Fibroblast of lung (primary cell): ENCODE data around the gene RCOR1. TPM values are rescaled to one million over a fixed set of nuclear protein-coding genes. Genes with fewer than 3 reads are reported as not detected.

Experiments
- DNase-seq, 2 donors: peaks; one replicate each; pipeline versions ENCODE4 v3.0.0 to v3.0.0-alpha.2; 2010; ENCODE audit warnings: low read depth in 2 of 2
- H2AFZ ChIP-seq: 2 replicates; pipeline ENCODE4 v1.5.1; 2012; ENCODE audit warnings: low read length, control low read depth, inconsistent platforms
- H3K27ac ChIP-seq: 2 replicates; pipeline ENCODE4 v1.5.1; 2011; ENCODE audit warnings: low read length, control low read depth; ENCODE audit not compliant: insufficient read depth
- H3K27me3 ChIP-seq: 2 replicates; pipeline ENCODE4 v1.5.1; 2011; ENCODE audit warnings: mild to moderate bottlenecking, low read length; ENCODE audit not compliant: control insufficient read depth, insufficient read depth
- H3K36me3 ChIP-seq: 2 replicates; pipeline ENCODE4 v1.5.1; 2011; ENCODE audit warnings: low read length; ENCODE audit not compliant: control insufficient read depth, insufficient read depth
- H3K4me1 ChIP-seq: 2 replicates; pipeline ENCODE4 v1.5.1; 2011; ENCODE audit warnings: low read length; ENCODE audit not compliant: control insufficient read depth, insufficient read depth; ENCODE audit errors: extremely low read depth
- H3K4me2 ChIP-seq: 2 replicates; pipeline ENCODE4 v1.5.1; 2011; ENCODE audit warnings: low read length, control low read depth; ENCODE audit not compliant: insufficient read depth; ENCODE audit errors: extremely low read depth
- H3K4me3 ChIP-seq, 4 experiments: fragments of 200-600 bp in 1 of 4; sonication (generic) in 1 of 4; replicated peaks in 1 of 4; 2 replicates each; pipeline ENCODE4 v1.5.1; 2011 to 2016; ENCODE audit warnings: low read length in 4 of 4, low read depth in 3 of 4, mild to moderate bottlenecking in 3 of 4, control low read depth in 2 of 4, inconsistent platforms in 1 of 4, mixed read lengths in 1 of 4; ENCODE audit not compliant: insufficient read depth in 1 of 4; ENCODE audit errors: control extremely low read depth in 1 of 4
- H3K79me2 ChIP-seq: 2 replicates; pipeline ENCODE4 v1.5.1; 2012; ENCODE audit warnings: mild to moderate bottlenecking, low read length, inconsistent platforms; ENCODE audit not compliant: control insufficient read depth, insufficient read depth
- H3K9ac ChIP-seq: 2 replicates; pipeline ENCODE4 v1.5.1; 2011; ENCODE audit warnings: mild to moderate bottlenecking, low read length, control low read depth; ENCODE audit not compliant: insufficient read depth
- H3K9me3 ChIP-seq: 2 replicates; pipeline ENCODE4 v1.5.1; 2012; ENCODE audit warnings: low read depth, low read length; ENCODE audit not compliant: control insufficient read depth, insufficient read depth
- H4K20me1 ChIP-seq: 2 replicates; pipeline ENCODE4 v1.5.1; 2011; ENCODE audit warnings: low read length; ENCODE audit not compliant: control insufficient read depth, insufficient read depth; ENCODE audit errors: extremely low read depth
- EZH2 ChIP-seq: IDR thresholded peaks from 2 replicates; pipeline ENCODE4 v1.5.1; 2012; ENCODE audit warnings: low read length, control low read depth, mild to moderate bottlenecking; ENCODE audit errors: missing control alignments
- polyA plus RNA-seq, 2 donors: library from polyadenylated mRNA; depleted of rRNA in 1 of 2; stranded (reverse) in 1 of 2; unstranded in 1 of 2; fragments of >200 nt; gene quantifications; 2 replicates each; pipeline ENCODE4 v1.2.1, GENCODE V29; 2011 to 2012; ENCODE audit warnings: missing spikeins in 1 of 2
- total RNA-seq: library from RNA; depleted of rRNA; stranded (reverse); fragments of >200 nt; gene quantifications from 2 replicates; pipeline ENCODE4 v1.2.1, GENCODE V29; 2014
- TF ChIP-seq, protein P1 (sequence below), 2 donors: IDR thresholded peaks in 1 of 2; conservative IDR thresholded peaks in 1 of 2; 1 replicate in 1 of 2; 2 replicates in 1 of 2; pipeline ENCODE4 v1.5.1; 2011 to 2012; ENCODE audit warnings: low read length in 2 of 2, control low read depth in 1 of 2, inconsistent platforms in 1 of 2, low read depth in 1 of 2, mild to moderate bottlenecking in 1 of 2

Gene RCOR1
- total and polyA plus RNA-seq, 2 donors (not counting 1 experiment from before 2014, with no cell fraction given): 11.4 to 19.6 TPM

DNA sequence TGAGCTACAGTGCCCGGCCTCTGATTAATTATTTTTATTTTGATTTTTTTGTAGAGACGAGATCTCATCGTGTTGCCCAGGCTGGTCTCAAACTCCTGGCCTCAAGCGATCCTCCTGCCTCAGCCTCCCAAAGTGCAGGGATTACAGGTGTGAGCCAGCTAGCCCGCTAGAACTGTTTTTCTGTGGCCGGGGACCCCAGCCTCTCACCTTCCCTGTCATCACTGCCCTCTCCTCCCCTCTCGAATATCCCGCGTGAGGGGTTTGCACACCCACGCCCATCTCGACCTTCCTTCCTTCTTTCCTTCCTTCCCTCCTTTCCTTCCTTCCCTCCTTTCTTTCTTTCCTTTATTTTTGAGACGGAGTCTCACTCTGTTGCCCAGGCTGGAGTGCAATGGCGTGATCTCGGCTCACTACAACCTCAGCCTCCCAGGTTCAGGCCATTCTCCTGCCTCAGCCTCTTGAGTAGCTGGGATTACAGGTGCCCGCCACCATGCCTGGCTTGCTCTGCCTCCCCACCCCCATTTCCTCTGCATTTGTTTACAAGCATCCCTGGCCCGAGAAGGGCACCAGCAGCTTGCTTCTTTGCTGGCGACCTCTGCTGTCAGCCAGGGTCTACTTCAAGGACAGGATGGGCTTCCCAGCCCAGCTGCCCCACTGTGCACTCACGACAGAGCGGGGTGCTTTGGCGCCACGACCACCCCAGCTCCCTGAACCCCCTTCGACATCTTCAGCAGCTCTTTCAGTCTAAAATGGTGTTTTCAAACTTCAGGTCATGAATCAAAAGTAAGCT lies 180.5 kb downstream of the RCOR1 start:
- no peak for TF ChIP-seq EZH2
- TF ChIP-seq, protein P1, sequence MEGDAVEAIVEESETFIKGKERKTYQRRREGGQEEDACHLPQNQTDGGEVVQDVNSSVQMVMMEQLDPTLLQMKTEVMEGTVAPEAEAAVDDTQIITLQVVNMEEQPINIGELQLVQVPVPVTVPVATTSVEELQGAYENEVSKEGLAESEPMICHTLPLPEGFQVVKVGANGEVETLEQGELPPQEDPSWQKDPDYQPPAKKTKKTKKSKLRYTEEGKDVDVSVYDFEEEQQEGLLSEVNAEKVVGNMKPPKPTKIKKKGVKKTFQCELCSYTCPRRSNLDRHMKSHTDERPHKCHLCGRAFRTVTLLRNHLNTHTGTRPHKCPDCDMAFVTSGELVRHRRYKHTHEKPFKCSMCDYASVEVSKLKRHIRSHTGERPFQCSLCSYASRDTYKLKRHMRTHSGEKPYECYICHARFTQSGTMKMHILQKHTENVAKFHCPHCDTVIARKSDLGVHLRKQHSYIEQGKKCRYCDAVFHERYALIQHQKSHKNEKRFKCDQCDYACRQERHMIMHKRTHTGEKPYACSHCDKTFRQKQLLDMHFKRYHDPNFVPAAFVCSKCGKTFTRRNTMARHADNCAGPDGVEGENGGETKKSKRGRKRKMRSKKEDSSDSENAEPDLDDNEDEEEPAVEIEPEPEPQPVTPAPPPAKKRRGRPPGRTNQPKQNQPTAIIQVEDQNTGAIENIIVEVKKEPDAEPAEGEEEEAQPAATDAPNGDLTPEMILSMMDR (conservative IDR thresholded peaks at IDR 0.05 in 1 of 2, IDR thresholded peaks at IDR 0.05 in 1 of 2; ENCODE audit: low read depth in 1 of 2, low read length in 2 of 2): peak in 1 of 2 donors; percentile 27
- Histone ChIP-seq H3K27me3 (no peaks in the 10 kb centered on the region), H2AFZ (no peak overlapping the region), H3K4me1 (no peaks in the 10 kb centered on the region), H3K9ac (no peak overlapping the region), H3K9me3 (no peaks in the 10 kb centered on the region), H3K27ac (no peak overlapping the region), H3K79me2 (no peaks in the 10 kb centered on the region), H3K4me3 (no peak overlapping the region), H3K36me3 (no peaks in the 10 kb centered on the region), H3K4me2 (no peak overlapping the region), H4K20me1 (no peaks in the 10 kb centered on the region)
- peak in 1 of 2 donors; percentile 32 for DNase-seq

DNA sequence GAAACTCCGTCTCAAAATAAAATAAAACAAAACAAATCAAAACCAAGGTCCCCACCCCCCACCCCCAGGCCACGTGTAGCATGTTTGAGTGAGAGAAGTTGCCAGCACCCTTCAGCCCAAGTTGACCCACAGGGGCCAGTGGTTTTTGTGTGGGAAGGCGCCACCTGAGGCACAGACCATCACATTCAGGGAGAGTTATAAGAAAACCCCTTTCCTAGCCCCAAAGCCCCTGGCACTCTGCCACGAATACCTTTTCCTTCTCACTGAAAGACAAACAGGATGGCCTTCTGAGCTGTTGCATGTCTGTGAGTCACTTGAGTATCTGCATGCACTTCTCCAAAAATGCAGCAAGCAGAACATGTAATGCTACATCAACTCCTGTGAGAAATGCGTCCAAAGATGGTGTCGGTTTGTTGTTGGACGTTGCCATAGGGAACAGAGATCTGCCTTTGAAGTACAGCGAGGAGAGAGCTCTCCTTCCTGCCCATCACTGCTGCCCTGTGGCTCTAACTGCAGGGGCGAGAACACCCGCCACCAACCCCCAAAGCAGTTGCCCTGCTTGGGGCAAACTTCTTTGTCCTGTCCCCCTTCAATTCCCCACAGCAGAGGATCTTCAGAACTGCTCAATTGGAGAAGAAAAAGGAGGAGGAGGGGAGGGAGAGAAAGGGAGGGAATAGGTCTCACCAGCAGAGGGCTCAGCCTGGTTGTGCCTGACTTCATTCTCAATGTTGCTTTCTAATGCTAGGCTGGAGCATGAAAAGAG lies 182.1 kb downstream of the RCOR1 start:
- H3K27ac ChIP-seq: no peak overlapping the region
- no peak overlapping the region for H3K4me3 ChIP-seq
- no peaks in the 10 kb centered on the region for H3K36me3 ChIP-seq
- peaks cover 3% of the 10 kb centered on the region for H3K4me1 ChIP-seq
- peaks cover 11% of the 10 kb centered on the region for H3K79me2 ChIP-seq
- DNase-seq: peak; percentile 76 to 80
- no peaks in the 10 kb centered on the region for H4K20me1 ChIP-seq
- H3K27me3 ChIP-seq: no peaks in the 10 kb centered on the region
- no peak overlapping the region for H3K9ac ChIP-seq
- H3K9me3 ChIP-seq: no peaks in the 10 kb centered on the region
- H3K4me2 ChIP-seq: peak overlapping the region; percentile 41
- no peak for TF ChIP-seq EZH2
- TF ChIP-seq, protein P1 (conservative IDR thresholded peaks at IDR 0.05 in 1 of 2, IDR thresholded peaks at IDR 0.05 in 1 of 2; ENCODE audit: low read depth in 1 of 2, low read length in 2 of 2): peak; percentile 96 to 97
- H2AFZ ChIP-seq: peak overlapping the region; percentile 68
